ENCODE measurements around the gene HSPB6. TPM values are rescaled to one million over a fixed set of nuclear protein-coding genes. Genes with fewer than 3 reads are reported as not detected.

Gene HSPB6
- total RNA-seq, 4 donors from 2014 or later = 107 to 203 (median 128) TPM

DNA sequence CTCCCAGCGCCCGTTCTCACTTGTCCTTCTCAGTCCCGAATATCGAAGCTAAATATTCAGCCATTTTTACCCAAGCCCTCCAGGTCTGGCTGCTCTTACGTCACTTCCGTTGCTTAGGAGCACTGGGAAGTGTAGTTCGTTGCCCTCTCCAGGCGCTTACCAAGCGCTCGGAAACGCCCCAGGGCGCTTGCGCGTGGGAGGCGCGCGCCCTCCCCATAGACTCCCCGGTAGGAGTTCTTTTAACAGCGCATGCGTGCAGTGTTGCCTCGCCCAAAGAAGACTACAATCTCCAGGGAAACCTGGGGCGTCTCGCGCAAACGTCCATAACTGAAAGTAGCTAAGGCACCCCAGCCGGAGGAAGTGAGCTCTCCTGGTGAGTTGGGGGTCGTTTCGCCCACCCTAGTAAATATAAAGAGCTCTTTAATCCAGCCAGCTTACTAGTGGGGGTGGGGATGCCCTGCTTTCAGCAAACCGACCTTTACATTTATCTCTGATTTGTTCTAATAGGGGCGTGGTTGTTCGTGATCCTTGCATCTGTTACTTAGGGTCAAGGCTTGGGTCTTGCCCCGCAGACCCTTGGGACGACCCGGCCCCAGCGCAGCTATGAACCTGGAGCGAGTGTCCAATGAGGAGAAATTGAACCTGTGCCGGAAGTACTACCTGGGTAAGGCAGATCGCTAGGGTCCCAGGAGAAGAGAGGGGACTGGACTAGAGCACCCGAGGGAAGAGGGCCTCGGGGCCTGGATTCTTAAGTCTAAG is 11.3 kb downstream of the HSPB6 start, which contains the start of the genes PSENEN and U2AF1L4:
TSS of gene PSENEN (plus strand) at position 324 of the 759 bp plus-strand sequence. CDS start at position 604, 280 bp downstream.
TSS of gene U2AF1L4 (minus strand) at position 91 of the 759 bp plus-strand sequence. CDS start at position 64, 27 bp downstream.
- DNase-seq (ENCODE audit: low spot score) = peak; percentile 70
- TF ChIP-seq CTCF (IDR thresholded peaks at IDR 0.05) = no peak
- peak; percentile 79 for ATAC-seq (ENCODE audit: low FRiP score)

GRCh38 chr19:35744430-35745327 is 12.2 kb downstream of the HSPB6 start:
- ATAC-seq (ENCODE audit: low FRiP score) (peak; percentile 72), DNase-seq (ENCODE audit: low spot score) (peak; percentile 85)
- no peak for TF ChIP-seq CTCF (IDR thresholded peaks at IDR 0.05)

DNA sequence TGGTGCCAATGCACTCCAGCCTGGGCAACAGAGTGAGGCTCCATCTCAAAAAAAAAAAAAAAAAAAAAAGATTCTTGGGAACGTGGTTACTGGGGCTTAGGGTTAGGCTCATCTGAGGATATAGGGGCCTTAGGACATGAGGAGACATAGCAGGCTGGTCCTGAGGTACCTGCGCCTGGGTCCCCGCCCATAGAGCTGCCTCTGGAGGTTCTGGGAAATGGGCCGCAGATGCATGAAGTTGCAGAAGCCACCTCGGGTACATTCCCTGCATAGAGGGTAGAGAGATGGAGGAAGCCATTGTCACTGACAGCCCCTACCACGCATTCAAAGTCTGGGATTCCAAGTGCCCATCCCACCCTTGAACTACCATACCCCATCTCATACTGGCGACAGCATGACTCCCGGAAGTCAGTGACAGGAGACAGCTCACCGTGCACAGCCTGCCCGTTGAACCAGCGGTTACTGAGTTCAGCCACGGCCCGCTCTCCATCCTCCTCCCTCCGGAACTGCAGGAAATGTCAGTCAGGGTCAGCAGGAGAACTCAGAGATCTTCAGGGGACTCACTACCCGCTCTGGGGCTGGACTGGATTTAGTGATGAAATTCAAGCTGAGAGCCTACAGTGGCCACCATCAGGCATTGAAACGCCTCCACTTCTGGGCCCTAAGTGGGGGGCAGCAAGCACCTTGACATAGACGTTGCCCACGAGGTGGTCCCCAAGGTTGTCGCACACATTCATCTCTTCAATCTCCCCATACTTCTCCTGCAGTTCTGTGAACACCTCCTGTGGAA is 13.0 kb downstream of the HSPB6 start:
- TF ChIP-seq CTCF (IDR thresholded peaks at IDR 0.05) = no peak
- DNase-seq (ENCODE audit: low spot score) (no peak), ATAC-seq (ENCODE audit: low FRiP score) (no peak)

DNA sequence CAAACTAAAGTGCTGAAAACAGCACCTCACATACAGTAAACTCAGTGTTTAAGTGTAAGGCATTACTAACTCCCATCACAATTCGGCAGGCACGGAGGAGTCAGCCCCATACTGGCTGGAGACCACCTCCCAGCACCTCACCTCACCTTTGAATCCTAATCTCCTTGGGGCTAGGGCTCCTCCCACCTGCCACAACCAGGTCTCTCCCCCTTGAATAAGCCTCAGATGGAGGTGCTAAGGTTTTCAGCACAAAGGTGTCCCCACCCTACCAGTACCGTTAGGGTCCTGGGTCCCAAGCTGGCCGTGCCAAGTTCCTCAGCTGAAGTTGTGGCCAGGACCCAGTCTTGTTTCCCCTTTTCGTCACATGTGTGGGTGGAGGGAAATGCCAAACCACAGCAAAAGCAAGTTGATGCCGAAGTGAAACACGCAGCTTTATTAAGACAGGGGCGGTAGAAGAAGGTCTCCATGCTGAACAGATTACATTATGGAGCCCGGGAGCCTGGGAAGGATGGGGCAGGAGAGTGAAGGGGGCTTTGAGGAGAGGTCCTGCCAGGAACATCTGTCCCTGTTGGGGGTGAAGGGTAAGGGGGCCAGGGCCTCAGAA is 14.6 kb downstream of the HSPB6 start, which contains the start of gene IGFLR1:
TSS of gene IGFLR1 (minus strand) at position 332 of the 604 bp plus-strand sequence. CDS start 1,272 bp downstream, outside the sequence.
- DNase-seq (ENCODE audit: low spot score) (no peak), ATAC-seq (ENCODE audit: low FRiP score) (no peak)
- TF ChIP-seq CTCF (IDR thresholded peaks at IDR 0.05) = no peak

DNA sequence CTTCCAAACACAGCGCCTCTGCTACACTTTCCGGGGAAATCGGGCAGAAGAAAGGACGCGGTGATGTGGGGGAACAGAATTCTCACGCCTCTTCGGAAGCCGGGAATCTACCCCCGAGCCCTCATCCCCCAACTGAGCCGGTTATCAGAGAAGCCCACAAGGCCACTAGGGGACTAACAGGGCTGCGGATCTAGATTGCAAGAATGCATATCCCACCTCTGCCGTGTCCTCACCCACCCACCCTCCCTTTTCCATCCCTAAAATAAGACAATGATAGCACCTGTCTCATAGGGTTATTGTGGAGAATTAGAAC is 15.7 kb downstream of the HSPB6 start:
- DNase-seq (ENCODE audit: low spot score) (no peak), ATAC-seq (ENCODE audit: low FRiP score) (no peak)
- no peak for TF ChIP-seq CTCF (IDR thresholded peaks at IDR 0.05)
